Subcutaneous preadipocyte (primary cell): Measurements from ENCODE around the gene ZNF735. TPM values are rescaled to one million over a fixed set of nuclear protein-coding genes. Genes with fewer than 3 reads are reported as not detected.

Source experiments
- total RNA-seq: library from RNA; depleted of rRNA; stranded (reverse); fragments of >200 nt; gene quantifications from 2 replicates; pipeline ENCODE4 v1.2.3, GENCODE V29; 2012

The ZNF735 gene
- not detected in 2 replicates for total RNA-seq

DNA sequence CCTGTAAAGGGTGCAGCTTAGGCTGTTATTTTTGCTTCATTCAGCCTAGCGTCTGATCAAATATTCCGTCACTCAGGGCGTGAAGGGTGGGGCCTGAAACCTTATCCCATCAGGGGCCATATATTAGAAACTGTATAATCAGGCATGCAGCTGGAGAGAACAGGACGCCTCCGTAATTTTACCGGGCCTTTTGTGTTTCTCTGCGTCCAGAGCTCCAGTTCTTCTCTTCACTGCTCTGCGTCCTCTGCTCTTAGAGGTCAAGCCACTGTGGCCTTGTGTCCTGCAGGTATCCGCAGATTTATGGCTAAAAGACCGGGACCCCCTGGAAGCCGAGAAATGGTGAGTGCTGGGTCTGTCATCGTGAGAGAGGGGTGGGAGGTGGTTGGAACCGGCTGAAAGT lies at the start of gene ZNF735:
Gene ZNF735, plus strand, starts transcription at position 301 of the 400 bp plus-strand sequence. Its CDS starts 0 bp downstream, at position 301.

GRCh38 chr7:64228174-64228573 lies 21.2 kb downstream of the ZNF735 start, which contains the start of gene ZNF679:
Gene ZNF679 (plus strand): TSS chr7:64228474. CDS start chr7:64249118, 20,644 bp downstream.

Other genes starting within 250 kb of the ZNF735 start
- gene ZNF722, start 208.4 kb upstream of the ZNF735 start, total RNA-seq, result not detected in 2 replicates
- 0.39 and 1.8 TPM in 2 replicates for gene ZNF727, start 161.8 kb upstream of the ZNF735 start, total RNA-seq
- gene ZNF679, start 21.3 kb downstream of the ZNF735 start, total RNA-seq, result not detected in 2 replicates
- 10.2 and 11.8 TPM in 2 replicates for gene ZNF736, start 106.8 kb downstream of the ZNF735 start, total RNA-seq